Activated CD8-positive, alpha-beta memory T cell treated with anti-CD3 and anti-CD28 coated beads, Interleukin-2, amount 50 U/mL, for 24 hours (primary cell): Measurements from ENCODE around the gene POMZP3.
"Not testable (repeated sequence)": the region's sequence is repeated elsewhere in the genome, so short reads cannot be mapped to it uniquely, and the experiment has no call there.

ENCODE experiments used
- DNase-seq: peaks from one replicate; pipeline ENCODE4 v3.0.0-alpha.2; 2020; ENCODE audit errors: extremely low read depth

Gene POMZP3

GRCh38 chr7:76626989-76627642 is at the start of gene POMZP3:
Gene POMZP3 (minus strand): TSS chr7:76627279. CDS start chr7:76626064, 1,215 bp downstream.
- DNase-seq = not testable (repeated sequence)

GRCh38 chr7:76675783-76676182 is 48.7 kb upstream of the POMZP3 start:
- DNase-seq = not testable (repeated sequence)

- not testable (repeated sequence) for DNase-seq
These were observed 46.3 kb upstream of the POMZP3 start for GRCh38 chr7:76673346-76673745.

GRCh38 chr7:76659212-76659611 is 32.1 kb upstream of the POMZP3 start:
- not testable (repeated sequence) for DNase-seq

- not testable (repeated sequence) for DNase-seq
These were observed 29.3 kb upstream of the POMZP3 start for GRCh38 chr7:76656425-76656824.

- DNase-seq = not testable (repeated sequence)
These were observed 15.5 kb upstream of the POMZP3 start for GRCh38 chr7:76642620-76643019.

GRCh38 chr7:76637061-76637691 is 10.1 kb upstream of the POMZP3 start:
- not testable (repeated sequence) for DNase-seq

- DNase-seq = not testable (repeated sequence)
These were observed 498 bp downstream of the POMZP3 start for GRCh38 chr7:76626581-76626980.

GRCh38 chr7:76619439-76620190 is 7.5 kb downstream of the POMZP3 start:
- not testable (repeated sequence) for DNase-seq

GRCh38 chr7:76613783-76614182 is 13.3 kb downstream of the POMZP3 start:
- not testable (repeated sequence) for DNase-seq

GRCh38 chr7:76612232-76612631 is 14.8 kb downstream of the POMZP3 start:
- not testable (repeated sequence) for DNase-seq

- DNase-seq = not testable (repeated sequence)
These were observed 17.2 kb downstream of the POMZP3 start for GRCh38 chr7:76609864-76610263.

GRCh38 chr7:76608469-76608868 is 18.6 kb downstream of the POMZP3 start:
- not testable (repeated sequence) for DNase-seq

- DNase-seq = not testable (repeated sequence)
These were observed 21.1 kb downstream of the POMZP3 start for GRCh38 chr7:76606027-76606426.

- DNase-seq = not testable (repeated sequence)
These were observed 26.4 kb downstream of the POMZP3 start for GRCh38 chr7:76600650-76601049.

- not testable (repeated sequence) for DNase-seq
These were observed 27.0 kb downstream of the POMZP3 start for GRCh38 chr7:76600116-76600482.

GRCh38 chr7:76598590-76599264 is 28.4 kb downstream of the POMZP3 start:
- DNase-seq = not testable (repeated sequence)

- DNase-seq = not testable (repeated sequence)
These were observed 29.8 kb downstream of the POMZP3 start for GRCh38 chr7:76597288-76597687.

GRCh38 chr7:76592694-76593093 is 34.4 kb downstream of the POMZP3 start:
- DNase-seq = not testable (repeated sequence)

- not testable (repeated sequence) for DNase-seq
These were observed 35.3 kb downstream of the POMZP3 start for GRCh38 chr7:76591602-76592304.

- DNase-seq = not testable (repeated sequence)
These were observed 36.0 kb downstream of the POMZP3 start for GRCh38 chr7:76591033-76591432.
